GM12872 (cell line): ENCODE measurements around the gene RPL12.

ENCODE experiments used
- CTCF ChIP-seq: IDR thresholded peaks from 3 replicates; pipeline ENCODE4 v1.5.1; 2011; ENCODE audit warnings: low read depth, mild to moderate bottlenecking, low read length, moderate library complexity; ENCODE audit not compliant: insufficient read depth

RPL12 gene

DNA sequence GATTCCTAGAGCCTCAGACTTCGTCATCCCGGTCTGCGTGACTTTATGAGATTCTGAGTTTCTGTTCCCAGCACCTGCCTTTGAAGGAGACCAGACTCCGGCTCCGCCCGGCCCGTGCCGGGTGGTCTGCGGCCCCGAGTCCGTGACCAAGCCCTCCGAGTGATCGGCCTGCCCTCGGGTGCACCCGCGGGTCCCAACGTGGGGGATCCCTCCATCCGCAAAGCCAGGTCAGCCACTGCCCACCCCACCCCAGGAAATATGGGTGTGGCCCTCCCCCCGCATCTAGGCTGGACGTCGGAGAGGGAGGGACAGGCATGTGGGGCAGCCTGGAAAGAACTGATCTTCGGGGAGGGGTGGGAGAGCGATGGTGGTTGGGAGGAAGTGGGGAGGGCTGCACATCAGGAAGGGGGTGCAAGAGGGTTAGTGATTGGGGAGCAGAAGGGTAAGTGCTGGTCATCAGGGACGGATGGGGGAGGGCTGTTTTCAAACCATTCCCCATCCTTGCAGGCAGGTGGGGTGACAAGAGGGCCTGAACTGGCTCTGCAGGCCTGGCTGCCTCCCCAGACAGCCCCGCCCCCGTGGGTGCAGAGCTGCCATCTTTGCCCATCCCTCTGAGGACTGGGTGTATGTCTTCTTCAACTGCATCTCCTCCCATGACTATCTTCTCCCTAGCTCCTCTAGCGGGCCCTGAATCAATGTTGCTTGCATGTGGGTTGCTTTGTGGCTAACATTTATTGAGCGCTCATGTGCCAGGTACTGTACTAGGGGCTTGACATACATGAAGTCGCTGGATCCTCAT is 851 bp upstream of the RPL12 start:
- no peak; the same call in 2 of the 3 replicates for TF ChIP-seq CTCF

DNA sequence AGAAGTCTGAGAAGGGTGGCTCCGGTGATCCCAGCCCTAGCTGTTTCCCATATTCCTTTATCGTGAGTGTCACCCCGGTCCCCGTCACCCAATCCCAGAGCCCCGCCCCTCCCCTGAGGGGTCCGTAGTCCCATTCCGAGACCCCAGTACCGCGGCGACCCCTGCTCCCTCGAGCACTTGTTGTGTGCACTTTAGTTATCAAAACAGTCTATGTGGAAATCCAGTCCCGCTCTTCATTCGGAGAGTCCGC is 327 bp upstream of the RPL12 start:
- TF ChIP-seq CTCF: no peak

- no peak for TF ChIP-seq CTCF
These were observed 904 bp downstream of the RPL12 start for GRCh38 chr9:127450243-127450760.

- no peak for TF ChIP-seq CTCF
These were observed 1.8 kb downstream of the RPL12 start for GRCh38 chr9:127449332-127449966.

DNA sequence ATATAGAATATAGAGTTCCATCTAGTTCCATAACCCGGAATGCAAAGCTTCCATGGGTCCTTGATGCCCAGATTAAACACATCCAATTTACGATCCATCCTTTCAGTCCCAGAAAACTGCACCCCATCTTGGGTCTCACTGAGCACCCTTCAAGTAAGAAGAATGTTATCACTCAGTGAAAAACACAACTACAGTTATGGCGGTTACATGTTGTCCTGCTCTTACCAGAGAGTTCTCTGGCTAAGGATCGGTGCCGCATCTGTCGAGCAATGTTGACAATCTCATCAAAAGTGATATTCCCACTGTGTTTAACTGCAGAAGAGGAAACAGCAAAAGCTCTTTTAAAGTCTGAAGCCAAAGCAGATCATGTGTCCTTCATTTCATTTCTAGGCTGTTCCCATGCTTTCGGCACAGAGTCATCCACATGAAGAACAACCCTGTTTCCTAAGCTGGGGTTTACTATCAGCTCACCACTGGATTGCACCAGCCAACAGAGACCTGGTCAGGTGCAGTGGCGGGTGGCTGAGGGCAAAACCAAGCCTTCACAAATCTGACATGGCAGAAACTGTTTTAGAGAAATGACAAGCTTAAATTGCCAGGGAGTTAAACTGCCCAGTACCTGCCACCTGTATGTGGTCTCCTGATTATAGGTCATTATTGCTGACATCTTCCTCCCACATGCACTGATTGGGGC is 2.9 kb downstream of the RPL12 start:
- TF ChIP-seq CTCF: no peak

DNA sequence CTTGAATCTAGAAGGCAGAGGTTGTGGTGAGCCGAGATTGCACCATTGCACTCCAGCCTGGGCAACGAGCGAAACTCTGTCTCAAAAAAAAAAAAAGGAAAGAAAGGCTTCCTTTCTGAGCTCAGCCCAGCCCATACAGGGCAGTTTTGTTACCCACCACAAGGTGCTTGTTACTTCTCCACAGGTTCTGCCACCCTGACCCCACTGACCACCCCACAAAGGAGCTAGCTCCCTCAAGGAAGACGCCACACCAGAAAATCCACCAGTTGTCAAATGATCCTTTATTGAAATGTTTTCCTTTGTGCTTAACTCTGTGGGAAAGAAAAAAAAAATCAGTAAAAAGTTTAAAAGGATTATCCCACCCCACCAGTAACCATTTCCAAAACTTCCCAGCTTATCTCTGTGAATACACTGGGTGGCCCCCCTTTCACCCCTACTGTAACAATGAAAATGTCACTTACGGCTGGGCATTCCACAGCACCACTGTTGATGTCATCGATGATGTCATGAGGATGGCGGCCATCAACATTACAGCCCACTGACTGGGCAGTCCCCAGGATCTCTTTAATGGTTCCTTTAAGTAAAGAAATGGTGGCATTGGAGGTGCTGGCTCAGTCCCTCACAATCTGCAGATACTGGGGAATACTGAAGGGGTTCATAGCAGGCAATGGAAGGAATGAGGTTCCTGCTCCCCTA is 3.6 kb downstream of the RPL12 start:
- no peak for TF ChIP-seq CTCF
